HG02884 (cell line): ENCODE data around the gene SMAD2.
"Not testable (repeated sequence)": the region's sequence is repeated elsewhere in the genome, so short reads cannot be mapped to it uniquely, and the experiment has no call there.

ENCODE experiments used
- ATAC-seq: cut with Tn5 transposase; IDR thresholded peaks from one replicate; pipeline ENCODE4 v1.9.1; 2021; ENCODE audit warnings: mild to moderate bottlenecking, moderate library complexity; ENCODE audit not compliant: unreplicated experiment

The SMAD2 gene

GRCh38 chr18:47858607-47859006, 71.9 kb downstream of the SMAD2 start:
- ATAC-seq, result no peak

GRCh38 chr18:47847635-47848034, 82.8 kb downstream of the SMAD2 start:
- ATAC-seq, result no peak

GRCh38 chr18:47846431-47846830, 84.0 kb downstream of the SMAD2 start:
- no peak for ATAC-seq

GRCh38 chr18:47844828-47845498, 85.5 kb downstream of the SMAD2 start:
- no peak for ATAC-seq

GRCh38 chr18:47842836-47843235, 87.6 kb downstream of the SMAD2 start:
- ATAC-seq, result no peak

- no peak for ATAC-seq
These were observed 92.1 kb downstream of the SMAD2 start for GRCh38 chr18:47838396-47838795.

- no peak for ATAC-seq
These were observed 98.1 kb downstream of the SMAD2 start for GRCh38 chr18:47832348-47832747.

- no peak for ATAC-seq
These were observed 99.1 kb downstream of the SMAD2 start for GRCh38 chr18:47831351-47831750.

GRCh38 chr18:47830772-47831171, 99.7 kb downstream of the SMAD2 start:
- ATAC-seq, result no peak

GRCh38 chr18:47829831-47830230, 100.6 kb downstream of the SMAD2 start:
- no peak for ATAC-seq

- not testable (repeated sequence) for ATAC-seq
These were observed 102.4 kb downstream of the SMAD2 start for GRCh38 chr18:47828031-47828430.

GRCh38 chr18:47826157-47827074, 104.0 kb downstream of the SMAD2 start:
- no peak for ATAC-seq

- no peak for ATAC-seq
These were observed 109.1 kb downstream of the SMAD2 start for GRCh38 chr18:47821314-47821713.

- no peak for ATAC-seq
These were observed 112.7 kb downstream of the SMAD2 start for GRCh38 chr18:47817795-47818077.

GRCh38 chr18:47817017-47817794, 113.3 kb downstream of the SMAD2 start:
- ATAC-seq, result no peak

GRCh38 chr18:47815486-47816270, 114.8 kb downstream of the SMAD2 start:
- no peak for ATAC-seq

GRCh38 chr18:47809420-47809819, 121.0 kb downstream of the SMAD2 start:
- ATAC-seq, result no peak

- no peak for ATAC-seq
These were observed 127.7 kb downstream of the SMAD2 start for GRCh38 chr18:47802802-47803201.

- no peak for ATAC-seq
These were observed 128.6 kb downstream of the SMAD2 start for GRCh38 chr18:47801817-47802216.

GRCh38 chr18:47800756-47801155, 129.7 kb downstream of the SMAD2 start:
- no peak for ATAC-seq

- ATAC-seq, result no peak
These were observed 130.2 kb downstream of the SMAD2 start for GRCh38 chr18:47800248-47800647.
